Coronary artery (tissue), 2 donors: Measurements from ENCODE around the gene AGPAT3.

Experiments
- DNase-seq: peaks from one replicate; pipeline ENCODE4 v3.0.0-alpha.2; 2017; ENCODE audit warnings: low spot score
- H3K27ac ChIP-seq, 2 donors: fragments of 200-600 bp; sonication (generic); one replicate each; pipeline ENCODE4 v1.5.1; 2016 to 2019
- H3K4me3 ChIP-seq: fragments of 200-600 bp; sonication (generic); 2 replicates; pipeline ENCODE4 v1.5.1; 2016; ENCODE audit warnings: mild to moderate bottlenecking, moderate library complexity
- TF ChIP-seq, protein P1 (sequence below): fragments of 200-600 bp; sonication (generic); IDR thresholded peaks from one replicate; pipeline ENCODE4 v1.5.1; 2019; ENCODE audit warnings: antibody characterized with exemption

AGPAT3 gene

DNA sequence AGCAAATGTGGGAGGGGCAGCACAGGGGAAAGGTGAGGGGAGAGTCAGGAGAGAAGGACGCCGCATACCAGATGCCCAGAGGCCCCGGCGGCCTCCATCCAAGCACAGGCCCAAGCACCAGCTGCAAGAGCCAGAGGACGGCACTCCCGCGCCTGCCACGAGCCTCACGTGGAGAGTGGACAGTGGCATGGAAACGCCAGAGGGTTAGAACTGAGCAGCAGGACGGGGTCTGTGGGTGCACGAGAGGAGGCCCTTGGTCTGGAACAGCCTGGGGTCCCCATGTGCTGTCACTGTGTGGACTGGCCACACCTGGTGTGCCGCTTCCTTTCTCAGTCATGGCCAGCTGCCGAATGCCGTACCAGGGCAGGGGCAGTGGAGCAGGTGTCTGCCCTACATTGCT is 68.7 kb downstream of the AGPAT3 start:
- no peak overlapping the region for H3K4me3 ChIP-seq
- DNase-seq = no peak
- H3K27ac ChIP-seq = no peak overlapping the region
- TF ChIP-seq, protein P1, sequence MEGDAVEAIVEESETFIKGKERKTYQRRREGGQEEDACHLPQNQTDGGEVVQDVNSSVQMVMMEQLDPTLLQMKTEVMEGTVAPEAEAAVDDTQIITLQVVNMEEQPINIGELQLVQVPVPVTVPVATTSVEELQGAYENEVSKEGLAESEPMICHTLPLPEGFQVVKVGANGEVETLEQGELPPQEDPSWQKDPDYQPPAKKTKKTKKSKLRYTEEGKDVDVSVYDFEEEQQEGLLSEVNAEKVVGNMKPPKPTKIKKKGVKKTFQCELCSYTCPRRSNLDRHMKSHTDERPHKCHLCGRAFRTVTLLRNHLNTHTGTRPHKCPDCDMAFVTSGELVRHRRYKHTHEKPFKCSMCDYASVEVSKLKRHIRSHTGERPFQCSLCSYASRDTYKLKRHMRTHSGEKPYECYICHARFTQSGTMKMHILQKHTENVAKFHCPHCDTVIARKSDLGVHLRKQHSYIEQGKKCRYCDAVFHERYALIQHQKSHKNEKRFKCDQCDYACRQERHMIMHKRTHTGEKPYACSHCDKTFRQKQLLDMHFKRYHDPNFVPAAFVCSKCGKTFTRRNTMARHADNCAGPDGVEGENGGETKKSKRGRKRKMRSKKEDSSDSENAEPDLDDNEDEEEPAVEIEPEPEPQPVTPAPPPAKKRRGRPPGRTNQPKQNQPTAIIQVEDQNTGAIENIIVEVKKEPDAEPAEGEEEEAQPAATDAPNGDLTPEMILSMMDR = no peak

DNA sequence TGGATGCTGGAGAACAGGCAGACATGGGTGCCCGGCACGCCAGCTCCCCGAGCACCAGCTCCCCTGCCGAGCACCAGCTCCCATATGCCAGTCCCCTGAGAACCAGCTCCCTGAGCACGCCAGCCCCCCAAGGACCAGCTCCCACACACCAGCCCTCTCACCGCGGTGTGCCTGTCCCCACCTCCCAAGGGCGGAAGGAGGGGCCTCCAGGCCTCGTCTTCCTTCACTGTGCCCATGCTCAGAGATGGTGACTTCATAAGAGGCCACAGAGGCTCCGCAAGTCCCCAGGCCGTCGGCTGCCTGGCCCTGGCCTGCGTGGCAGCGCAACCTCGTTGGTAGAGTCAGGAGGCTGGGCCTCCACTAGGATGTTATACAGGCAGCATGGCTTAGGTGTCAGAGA is 69.1 kb downstream of the AGPAT3 start:
- TF ChIP-seq, protein P1 = no peak

DNA sequence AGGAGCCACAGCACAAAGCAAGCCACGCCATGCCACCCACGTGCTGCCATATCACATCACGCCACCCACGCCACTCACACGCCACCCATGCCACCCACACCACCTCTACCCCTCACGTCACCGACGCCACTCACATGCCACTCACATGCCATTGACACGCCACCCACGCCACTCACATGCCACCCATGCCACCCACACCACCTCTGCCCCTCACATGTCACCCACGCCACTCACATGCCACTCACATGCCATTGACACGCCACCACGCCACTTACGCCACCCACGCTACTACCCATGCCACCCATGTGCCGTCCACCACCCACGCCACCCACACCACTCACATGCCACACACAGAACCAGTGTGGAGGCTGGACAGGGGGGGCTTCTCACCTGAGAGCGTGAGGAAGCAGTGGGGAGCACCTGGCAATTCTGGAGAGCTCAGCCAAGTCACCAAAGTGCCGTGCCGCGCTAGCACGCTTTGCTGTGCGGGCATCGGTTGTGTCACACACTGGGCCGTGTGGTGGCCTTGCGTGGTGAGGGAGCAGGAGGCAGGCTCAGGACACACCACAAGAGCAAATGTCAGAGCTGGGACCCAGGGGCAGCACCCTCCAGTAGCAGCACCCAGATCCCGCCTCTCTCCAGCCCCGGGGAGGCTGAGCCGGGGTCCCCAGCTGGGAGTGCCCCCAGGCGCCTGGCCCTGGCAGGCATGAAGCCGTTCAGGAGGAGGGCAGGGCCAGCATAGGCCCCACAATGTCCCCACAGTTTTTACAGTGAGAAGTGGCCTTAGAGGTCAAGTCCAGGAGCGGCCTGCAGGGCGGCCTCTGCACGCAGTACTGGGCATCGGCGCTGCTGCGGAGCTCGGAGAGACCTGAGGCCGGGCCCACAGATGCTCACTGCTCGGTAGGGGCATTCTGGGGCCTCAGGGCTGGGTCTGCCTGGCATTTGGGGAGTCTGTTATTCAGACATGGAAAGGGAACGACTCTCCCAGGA is 70.0 kb downstream of the AGPAT3 start:
- Histone ChIP-seq H3K27ac (no peak overlapping the region), H3K4me3 (no peak overlapping the region)
- TF ChIP-seq, protein P1 = no peak
- DNase-seq = no peak

More for the DNA sequence above, 69.1 kb downstream of the AGPAT3 start:
- H3K27ac ChIP-seq = no peak overlapping the region
- no peak overlapping the region for H3K4me3 ChIP-seq
- DNase-seq = no peak

DNA sequence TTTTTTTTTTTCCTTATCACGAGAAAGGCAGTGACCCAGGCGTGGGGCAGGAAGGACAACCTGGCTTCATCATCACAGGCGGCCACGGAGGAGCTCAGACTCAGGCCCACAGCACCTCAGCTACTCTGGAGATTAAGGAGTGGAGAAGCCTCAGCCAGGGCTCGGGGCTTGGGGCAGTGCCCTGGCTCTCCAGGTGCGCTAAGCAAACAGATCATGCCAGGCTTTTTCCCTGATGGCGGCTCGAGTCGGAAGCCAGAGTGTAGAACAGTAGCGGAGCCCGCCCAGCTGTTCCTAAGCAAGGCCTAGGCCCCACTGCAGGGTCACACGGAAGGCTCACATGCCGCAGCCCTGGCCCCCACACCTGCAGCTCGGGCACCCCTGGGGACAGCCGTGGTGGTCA is 70.7 kb downstream of the AGPAT3 start:
- TF ChIP-seq, protein P1 = no peak
- H3K4me3 ChIP-seq = no peak overlapping the region
- no peak for DNase-seq
- H3K27ac ChIP-seq = no peak overlapping the region

DNA sequence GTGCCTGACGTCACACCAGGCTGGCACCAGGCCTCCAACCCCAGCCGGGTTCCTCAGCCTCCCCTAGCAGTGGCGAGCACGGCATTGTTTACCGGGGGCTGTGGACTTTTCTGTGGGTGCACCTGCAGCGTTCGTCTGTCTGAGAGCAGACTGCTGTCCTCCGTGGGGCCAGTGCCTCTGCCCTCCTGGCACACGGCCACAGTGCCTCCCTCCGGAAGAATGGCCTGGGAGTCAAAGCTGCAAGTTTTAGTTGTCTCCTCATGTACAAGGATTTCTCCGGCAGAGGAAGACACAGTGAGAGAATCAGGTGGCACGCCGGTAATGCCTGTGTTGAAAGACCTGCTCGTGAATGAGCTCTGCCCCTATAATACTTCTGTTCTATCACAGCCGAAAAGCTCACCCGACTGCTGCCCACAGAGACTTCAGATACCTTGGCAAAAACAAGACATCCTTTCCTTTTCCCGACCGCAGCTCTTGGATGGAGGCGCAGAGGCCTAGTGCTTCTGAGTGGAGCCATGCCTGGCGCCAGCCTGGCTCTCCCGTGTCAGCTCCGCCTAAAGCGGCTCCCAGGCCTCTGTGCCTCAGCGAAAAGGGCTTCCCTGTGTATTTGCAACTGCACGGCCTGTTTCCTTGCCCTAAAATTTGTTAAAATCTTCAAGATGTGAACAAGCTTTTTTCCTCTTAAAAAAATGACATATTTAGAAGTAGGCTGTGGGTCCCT is 71.4 kb downstream of the AGPAT3 start:
- no peak for DNase-seq
- Histone ChIP-seq H3K27ac (peak overlapping the region in 1 of 2 donors; percentile 22), H3K4me3 (no peak overlapping the region)
- TF ChIP-seq, protein P1 = no peak

DNA sequence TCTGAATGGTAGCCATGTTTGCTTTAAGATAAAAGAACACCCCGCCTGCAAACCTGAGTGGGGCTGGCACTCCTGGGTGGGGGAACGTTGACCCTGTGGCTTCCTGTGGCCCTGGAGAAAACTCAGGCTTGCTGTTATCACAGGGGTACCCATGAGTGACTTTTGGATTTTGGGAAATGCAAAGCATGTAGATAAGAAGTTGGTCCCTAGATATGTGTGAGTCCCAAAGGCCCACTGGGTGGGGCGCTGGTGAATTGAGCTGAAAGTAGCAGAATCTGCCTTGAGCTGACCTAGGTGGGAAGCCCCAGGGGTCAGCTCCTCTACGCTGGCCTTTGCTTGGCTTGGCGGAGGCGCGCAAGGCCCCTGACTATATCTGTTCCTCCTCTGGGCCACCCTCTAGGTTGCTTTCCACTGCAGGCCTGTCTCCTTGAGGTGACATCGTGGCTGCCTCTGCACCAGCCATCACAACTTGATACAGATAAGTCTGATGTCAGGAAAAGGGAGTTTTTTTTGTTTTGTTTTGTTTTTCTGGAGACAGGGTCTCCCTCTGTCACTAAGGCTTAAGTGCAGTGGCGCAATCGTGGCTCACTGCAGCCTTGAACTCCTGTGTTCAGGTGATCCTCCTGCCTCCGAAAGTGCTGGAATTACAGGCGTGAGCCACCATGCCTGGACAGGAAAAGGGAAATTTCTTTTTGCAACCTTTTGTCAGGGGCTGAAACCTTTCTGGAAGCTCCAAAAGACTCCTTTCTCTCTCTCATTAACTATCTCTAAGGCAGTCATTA is 72.2 kb downstream of the AGPAT3 start:
- TF ChIP-seq, protein P1 = no peak
- H3K27ac ChIP-seq = no peak overlapping the region
- no peak overlapping the region for H3K4me3 ChIP-seq
- no peak for DNase-seq
